Activated CD8-positive, alpha-beta memory T cell treated with anti-CD3 and anti-CD28 coated beads for 48 hours (primary cell): Measurements from ENCODE around the gene MGMT.

Source experiments
- DNase-seq, 3 experiments: peaks; one replicate each; pipeline ENCODE4 v3.0.0-alpha.2; 2020; ENCODE audit warnings: low read depth in 2 of 3, low spot score in 2 of 3

The MGMT gene

GRCh38 chr10:129615921-129616525 is 149.0 kb downstream of the MGMT start:
- no peak for DNase-seq

GRCh38 chr10:129617768-129618167 is 150.7 kb downstream of the MGMT start:
- no peak for DNase-seq

- no peak for DNase-seq
These were observed 154.0 kb downstream of the MGMT start for GRCh38 chr10:129621062-129621461.

GRCh38 chr10:129621693-129622092 is 154.7 kb downstream of the MGMT start:
- no peak for DNase-seq

GRCh38 chr10:129622291-129622690 is 155.2 kb downstream of the MGMT start:
- DNase-seq = no peak

GRCh38 chr10:129622736-129623135 is 155.7 kb downstream of the MGMT start:
- no peak for DNase-seq

GRCh38 chr10:129624526-129624925 is 157.5 kb downstream of the MGMT start:
- no peak for DNase-seq

- DNase-seq = no peak
These were observed 159.3 kb downstream of the MGMT start for GRCh38 chr10:129626309-129626708.

- no peak for DNase-seq
These were observed 159.9 kb downstream of the MGMT start for GRCh38 chr10:129626796-129627435.

- DNase-seq = no peak
These were observed 160.4 kb downstream of the MGMT start for GRCh38 chr10:129627442-129627841.

GRCh38 chr10:129628823-129629222 is 161.8 kb downstream of the MGMT start:
- no peak for DNase-seq

GRCh38 chr10:129629911-129630310 is 162.9 kb downstream of the MGMT start:
- DNase-seq = no peak

GRCh38 chr10:129631006-129631405 is 164.0 kb downstream of the MGMT start:
- DNase-seq = no peak

GRCh38 chr10:129631870-129632623 is 165.0 kb downstream of the MGMT start:
- no peak for DNase-seq

GRCh38 chr10:129637010-129637409 is 170.0 kb downstream of the MGMT start:
- no peak for DNase-seq

GRCh38 chr10:129637846-129638245 is 170.8 kb downstream of the MGMT start:
- DNase-seq = no peak

GRCh38 chr10:129641351-129641750 is 174.3 kb downstream of the MGMT start:
- no peak for DNase-seq

- DNase-seq = no peak
These were observed 174.9 kb downstream of the MGMT start for GRCh38 chr10:129641982-129642381.

- no peak for DNase-seq
These were observed 175.4 kb downstream of the MGMT start for GRCh38 chr10:129642427-129642826.

- no peak for DNase-seq
These were observed 176.2 kb downstream of the MGMT start for GRCh38 chr10:129643266-129643665.

- no peak for DNase-seq
These were observed 178.4 kb downstream of the MGMT start for GRCh38 chr10:129645487-129645886.

GRCh38 chr10:129646973-129647372 is 179.9 kb downstream of the MGMT start:
- DNase-seq = no peak
